ENCODE results near the gene JPH3. TPM values are rescaled to one million over a fixed set of nuclear protein-coding genes. Genes with fewer than 3 reads are reported as not detected.
A peak's percentile ranks its signal among the peaks of the same experiment; 100 is the strongest.

The JPH3 gene
- polyA plus RNA-seq, 2 of the 4 experiments (the other 2 are of a cell fraction): 0.36 to 1.6 TPM

- POLR2A ChIA-PET: no interaction called here
- no peak overlapping the region for H3K4me2 ChIP-seq
Observed at GRCh38 chr16:87652799-87653198, 50.5 kb downstream of the JPH3 start.

GRCh38 chr16:87653234-87653633 lies 50.9 kb downstream of the JPH3 start:
- Histone ChIP-seq H3K4me2 (no peak overlapping the region), H3K4me3 (no peak overlapping the region), H3K9me3 (peaks cover 10% of the 10 kb centered on the region), H3K4me1 (peaks cover 9% of the 10 kb centered on the region), H3K27ac (no peak overlapping the region)
- FAIRE-seq: no peak
- ChIA-PET CTCF (interaction anchor here (0.9 to 13.7 kb wide), 3 partner anchors 17 to 37 kb away, joined by 4 to 150 read pairs (median 4); no protein-coding TSS in a partner anchor), POLR2A (no interaction called here)
- peak; percentile 33 to 60 for DNase-seq (ENCODE audit: low read depth in 1 of 2, low spot score in 1 of 2)
- peak; percentile 60 to 80; a peak in 5 of 6 replicates for ATAC-seq
- TF ChIP-seq RAD21 (conservative IDR thresholded peaks at IDR 0.05 in 1 of 2, IDR thresholded peaks at IDR 0.05 in 1 of 2) (peak in 1 of 2 experiments; percentile 31; a peak in 1 of 5 replicates), ESRRA (IDR thresholded peaks at IDR 0.05; ENCODE audit: borderline replicate concordance, low read length) (no peak), MAFK (IDR thresholded peaks at IDR 0.05; ENCODE audit: partially characterized antibody) (no peak), ELK1 (IDR thresholded peaks at IDR 0.05; ENCODE audit: low read depth, low read length) (no peak), HEYL (CRISPR knock-in tag; IDR thresholded peaks at IDR 0.05) (no peak), CTCF (IDR thresholded peaks at IDR 0.05) (0 out of 3 replicates have a peak, but pooled peaks have one; percentile 18), CBX2 (IDR thresholded peaks at IDR 0.05; ENCODE audit: borderline replicate concordance, low read depth) (no peak)
- 21% methylated on average over 4 of the region's 5 CpGs for WGBS (ENCODE audit: missing lambda C conversion rate)

More at GRCh38 chr16:87652799-87653198, 50.5 kb downstream of the JPH3 start:
- Histone ChIP-seq H3K27ac (no peak overlapping the region), H3K4me1 (peaks cover 9% of the 10 kb centered on the region), H3K4me3 (no peak overlapping the region), H3K9me3 (peaks cover 6% of the 10 kb centered on the region)
- TF ChIP-seq NPAS2 (CRISPR knock-in tag; IDR thresholded peaks at IDR 0.05; ENCODE audit: borderline replicate concordance) (no peak), ATOH8 (CRISPR knock-in tag; IDR thresholded peaks at IDR 0.05; ENCODE audit: low read depth) (no peak), FOSB (CRISPR knock-in tag; IDR thresholded peaks at IDR 0.05) (no peak), KDM1A (IDR thresholded peaks at IDR 0.05; ENCODE audit: low read depth) (no peak), E2F6 (IDR thresholded peaks at IDR 0.05; ENCODE audit: borderline replicate concordance, low read depth) (no peak), SMC3 (IDR thresholded peaks at IDR 0.05) (no peak), HDAC2 (IDR thresholded peaks at IDR 0.05) (no peak), HOXB5 (CRISPR knock-in tag; IDR thresholded peaks at IDR 0.05) (no peak), ZSCAN20 (CRISPR knock-in tag; IDR thresholded peaks at IDR 0.05) (no peak), ELK1 (IDR thresholded peaks at IDR 0.05; ENCODE audit: low read depth, low read length) (no peak), JUNB (IDR thresholded peaks at IDR 0.05) (no peak), PHF8 (IDR thresholded peaks at IDR 0.05; ENCODE audit: borderline replicate concordance, low read depth) (no peak), TP53 (CRISPR knock-in tag; IDR thresholded peaks at IDR 0.05) (no peak), POLR2A (IDR thresholded peaks at IDR 0.05; ENCODE audit: low read length) (no peak), ZNF302 (CRISPR knock-in tag; IDR thresholded peaks at IDR 0.05) (no peak), PBX3 (IDR thresholded peaks at IDR 0.05) (no peak), JUN (IDR thresholded peaks at IDR 0.05) (no peak), MAFK (IDR thresholded peaks at IDR 0.05; ENCODE audit: partially characterized antibody) (no peak), EHMT2 (IDR thresholded peaks at IDR 0.05; ENCODE audit: low read depth) (no peak)
- FAIRE-seq (no peak), DNase-seq (ENCODE audit: low read depth in 1 of 2, low spot score in 1 of 2) (no peak), ATAC-seq (no peak)
- WGBS (ENCODE audit: missing lambda C conversion rate): 52% methylated on average over 6 of the region's 6 CpGs
- CTCF ChIA-PET: interaction anchor here (0.6 to 13.7 kb wide), 5 partner anchors 17 to 187 kb away, joined by 3 to 150 read pairs (median 4); no protein-coding TSS in a partner anchor
